Neuron (in vitro differentiated cells): ENCODE data around the gene FCHSD2.

ENCODE experiments used
- H2AFZ ChIP-seq: one replicate; pipeline ENCODE4 v1.6.1; 2013; ENCODE audit warnings: low read depth, mild to moderate bottlenecking, inconsistent platforms, low read length, moderate library complexity
- H3K27me3 ChIP-seq: one replicate; pipeline ENCODE4 v1.6.1; 2013; ENCODE audit warnings: low read length; ENCODE audit not compliant: insufficient read depth
- H3K36me3 ChIP-seq: one replicate; pipeline ENCODE4 v1.6.1; 2013; ENCODE audit warnings: low read length; ENCODE audit not compliant: insufficient read depth
- H3K4me1 ChIP-seq: one replicate; pipeline ENCODE4 v1.6.1; 2013; ENCODE audit warnings: low read length; ENCODE audit not compliant: insufficient read depth
- H3K4me3 ChIP-seq: 2 replicates; pipeline ENCODE4 v1.5.1; 2013; ENCODE audit warnings: mild to moderate bottlenecking, low read length, moderate library complexity
- H3K9me3 ChIP-seq: one replicate; pipeline ENCODE4 v1.6.1; 2013; ENCODE audit warnings: low read length

Gene FCHSD2

GRCh38 chr11:72823105-72823804 is 318.9 kb downstream of the FCHSD2 start:
- Histone ChIP-seq H3K9me3 (no peaks in the 10 kb centered on the region), H3K4me1 (peaks cover 13% of the 10 kb centered on the region), H2AFZ (no peak overlapping the region), H3K4me3 (no peak overlapping the region), H3K27me3 (no peaks in the 10 kb centered on the region), H3K36me3 (no peaks in the 10 kb centered on the region)

- H3K4me3 ChIP-seq, result peak overlapping the region; percentile 46
- no peaks in the 10 kb centered on the region for H3K36me3 ChIP-seq
- peak overlapping the region; percentile 55 for H2AFZ ChIP-seq
- H3K4me1 ChIP-seq, result peaks cover 13% of the 10 kb centered on the region
- no peaks in the 10 kb centered on the region for H3K9me3 ChIP-seq
- no peaks in the 10 kb centered on the region for H3K27me3 ChIP-seq
These were observed 320.0 kb downstream of the FCHSD2 start for GRCh38 chr11:72821920-72822799.

- Histone ChIP-seq H2AFZ (peak overlapping the region; percentile 55), H3K4me3 (peak overlapping the region; percentile 46), H3K9me3 (no peaks in the 10 kb centered on the region), H3K36me3 (no peaks in the 10 kb centered on the region), H3K27me3 (no peaks in the 10 kb centered on the region), H3K4me1 (peaks cover 13% of the 10 kb centered on the region)
These were observed 320.7 kb downstream of the FCHSD2 start for GRCh38 chr11:72821221-72821919.

- Histone ChIP-seq H3K4me3 (no peak overlapping the region), H3K36me3 (no peaks in the 10 kb centered on the region), H3K4me1 (peaks cover 15% of the 10 kb centered on the region), H2AFZ (no peak overlapping the region), H3K9me3 (no peaks in the 10 kb centered on the region), H3K27me3 (no peaks in the 10 kb centered on the region)
These were observed 321.5 kb downstream of the FCHSD2 start for GRCh38 chr11:72820439-72821139.

- H2AFZ ChIP-seq, result no peak overlapping the region
- no peaks in the 10 kb centered on the region for H3K9me3 ChIP-seq
- no peaks in the 10 kb centered on the region for H3K36me3 ChIP-seq
- peaks cover 21% of the 10 kb centered on the region for H3K4me1 ChIP-seq
- H3K27me3 ChIP-seq, result no peaks in the 10 kb centered on the region
- H3K4me3 ChIP-seq, result no peak overlapping the region
These were observed 323.1 kb downstream of the FCHSD2 start for GRCh38 chr11:72818971-72819370.

- Histone ChIP-seq H2AFZ (no peak overlapping the region), H3K9me3 (no peaks in the 10 kb centered on the region), H3K4me1 (peaks cover 27% of the 10 kb centered on the region)
These were observed 324.2 kb downstream of the FCHSD2 start for GRCh38 chr11:72817966-72818365.

GRCh38 chr11:72816404-72816990 is 325.6 kb downstream of the FCHSD2 start:
- Histone ChIP-seq H2AFZ (no peak overlapping the region), H3K4me3 (no peak overlapping the region), H3K4me1 (peaks cover 24% of the 10 kb centered on the region), H3K36me3 (no peaks in the 10 kb centered on the region), H3K9me3 (no peaks in the 10 kb centered on the region), H3K27me3 (no peaks in the 10 kb centered on the region)

More at GRCh38 chr11:72817966-72818365, 324.2 kb downstream of the FCHSD2 start:
- H3K36me3 ChIP-seq, result no peaks in the 10 kb centered on the region
- no peaks in the 10 kb centered on the region for H3K27me3 ChIP-seq
- H3K4me3 ChIP-seq, result no peak overlapping the region

GRCh38 chr11:72815110-72815618 is 327.0 kb downstream of the FCHSD2 start:
- peaks cover 19% of the 10 kb centered on the region for H3K4me1 ChIP-seq
- H3K27me3 ChIP-seq, result no peaks in the 10 kb centered on the region
- no peaks in the 10 kb centered on the region for H3K9me3 ChIP-seq
- no peaks in the 10 kb centered on the region for H3K36me3 ChIP-seq
- peak overlapping the region; percentile 84 for H3K4me3 ChIP-seq
- H2AFZ ChIP-seq, result peak overlapping the region; percentile 94

GRCh38 chr11:72814286-72815109 is 327.6 kb downstream of the FCHSD2 start, which contains the start of gene ATG16L2:
Gene ATG16L2, plus strand, starts transcription at chr11:72814411. Its CDS starts 35 bp downstream, at chr11:72814446.
- no peaks in the 10 kb centered on the region for H3K27me3 ChIP-seq
- H3K9me3 ChIP-seq, result no peaks in the 10 kb centered on the region
- peak within 1 kb of the TSS; percentile 84 for H3K4me3 ChIP-seq
- peak within 1 kb of the TSS; percentile 94 for H2AFZ ChIP-seq
- H3K36me3 ChIP-seq, result no peaks in the 10 kb centered on the region
- H3K4me1 ChIP-seq, result peaks cover 19% of the 10 kb centered on the region

- Histone ChIP-seq H3K4me3 (peak overlapping the region; percentile 84), H3K9me3 (no peaks in the 10 kb centered on the region), H3K4me1 (peaks cover 19% of the 10 kb centered on the region), H3K36me3 (peaks cover 2% of the 10 kb centered on the region), H2AFZ (peak overlapping the region; percentile 94), H3K27me3 (no peaks in the 10 kb centered on the region)
These were observed 328.3 kb downstream of the FCHSD2 start for GRCh38 chr11:72813740-72814285.

GRCh38 chr11:72812967-72813739 is 329.0 kb downstream of the FCHSD2 start:
- H3K4me1 ChIP-seq, result peaks cover 19% of the 10 kb centered on the region
- H3K27me3 ChIP-seq, result no peaks in the 10 kb centered on the region
- peak overlapping the region; percentile 94 for H2AFZ ChIP-seq
- H3K9me3 ChIP-seq, result no peaks in the 10 kb centered on the region
- peak overlapping the region; percentile 84 for H3K4me3 ChIP-seq
- H3K36me3 ChIP-seq, result peaks cover 2% of the 10 kb centered on the region
